ENCODE results near the gene NUTF2.

Gene NUTF2

GRCh38 chr16:67865318-67865717 lies 18.6 kb downstream of the NUTF2 start:
- no peak for DNase-seq

- DNase-seq: no peak
Observed at GRCh38 chr16:67868290-67868689, 21.6 kb downstream of the NUTF2 start.

GRCh38 chr16:67869653-67870052 lies 22.9 kb downstream of the NUTF2 start:
- DNase-seq: no peak

GRCh38 chr16:67871256-67871655 lies 24.5 kb downstream of the NUTF2 start:
- DNase-seq: no peak

- DNase-seq: no peak
Observed at GRCh38 chr16:67872131-67872630, 25.4 kb downstream of the NUTF2 start.

- peak; percentile 96 for DNase-seq
Observed at GRCh38 chr16:67872631-67873434, 26.1 kb downstream of the NUTF2 start, which contains the start of gene EDC4. EDC4 (plus strand) TSS chr16:67873052; CDS start chr16:67873262, 210 bp downstream.

GRCh38 chr16:67873435-67874370 lies 27.0 kb downstream of the NUTF2 start:
- no peak for DNase-seq

GRCh38 chr16:67874372-67874771 lies 27.6 kb downstream of the NUTF2 start:
- no peak for DNase-seq

- no peak for DNase-seq
Observed at GRCh38 chr16:67877064-67877463, 30.3 kb downstream of the NUTF2 start.

- DNase-seq: no peak
Observed at GRCh38 chr16:67878232-67878631, 31.5 kb downstream of the NUTF2 start.

- no peak for DNase-seq
Observed at GRCh38 chr16:67878846-67879245, 32.1 kb downstream of the NUTF2 start.

- no peak for DNase-seq
Observed at GRCh38 chr16:67879462-67879861, 32.7 kb downstream of the NUTF2 start.

GRCh38 chr16:67879936-67880335 lies 33.2 kb downstream of the NUTF2 start:
- no peak for DNase-seq

GRCh38 chr16:67880584-67880983 lies 33.9 kb downstream of the NUTF2 start:
- no peak for DNase-seq

- no peak for DNase-seq
Observed at GRCh38 chr16:67881621-67882161, 35.0 kb downstream of the NUTF2 start.

GRCh38 chr16:67882374-67883145 lies 35.8 kb downstream of the NUTF2 start:
- DNase-seq: no peak

GRCh38 chr16:67883146-67883871 lies 36.6 kb downstream of the NUTF2 start:
- DNase-seq: no peak

GRCh38 chr16:67883872-67884261 lies 37.1 kb downstream of the NUTF2 start:
- DNase-seq: peak; percentile 90

- DNase-seq: no peak
Observed at GRCh38 chr16:67884684-67885083, 38.0 kb downstream of the NUTF2 start, which contains the start of gene NRN1L. NRN1L (plus strand) TSS chr16:67884885; CDS start chr16:67884904, 19 bp downstream.

- no peak for DNase-seq
Observed at GRCh38 chr16:67885545-67885944, 38.8 kb downstream of the NUTF2 start.

- no peak for DNase-seq
Observed at GRCh38 chr16:67885976-67886375, 39.2 kb downstream of the NUTF2 start.

- DNase-seq: no peak
Observed at GRCh38 chr16:67886387-67886786, 39.7 kb downstream of the NUTF2 start.

Measured in activated effector memory CD4-positive, alpha-beta T cell treated with anti-CD3 and anti-CD28 coated beads, Interleukin-2, amount 50 U/mL, for 16 hours (primary cell).